A549 (cell line): Measurements from ENCODE around the gene MEIKIN. TPM values are rescaled to one million over a fixed set of nuclear protein-coding genes. Genes with fewer than 3 reads are reported as not detected.

Experiments used
- ATAC-seq, 2 experiments: fragments of 200-7000 bp in 1 of 2; fragments of >200 bp in 1 of 2; cut with Nextera tagmentation in 1 of 2; cut with Tn5 transposase in 1 of 2; 3 replicates each; pipeline versions ENCODE4 v1.8.0 to v1.9.1; 2018 to 2020; ENCODE audit warnings: mild to moderate bottlenecking in 1 of 2, moderate library complexity in 1 of 2
- CTCF ChIA-PET: fragments of 300-600 bp; sonication (Branson Sonifier 250); formaldehyde crosslinking; extraction: SDS; loops from one replicate; lab custom pipeline; 2021; ENCODE audit warnings: antibody characterized with exemption, inconsistent platforms; lab: Yijun Ruan, JAX
- POLR2A ChIA-PET: fragments of 350-600 bp; formaldehyde crosslinking; extraction: SDS; loops from one replicate; lab custom pipeline; 2021; ENCODE audit warnings: antibody characterized with exemption, inconsistent platforms; lab: Yijun Ruan, JAX
- DNase-seq, 2 experiments: peaks; one replicate each; pipeline versions ENCODE4 v3.0.0 to v3.0.0-alpha.2; 2011 to 2016; ENCODE audit warnings: low read depth in 1 of 2, low spot score in 1 of 2
- FAIRE-seq: peaks from 2 replicates; lab custom pipeline; 2011; peaks lifted over from hg19 to GRCh38; lab: Jason Lieb, UNC
- H3K27ac ChIP-seq, 2 experiments: fragments of >200 bp; sonication (Bioruptor Twin); formaldehyde crosslinking; 3 replicates each; pipeline ENCODE4 v1.5.1; 2016 to 2017
- H3K4me1 ChIP-seq: fragments of >200 bp; sonication (Bioruptor Twin); formaldehyde crosslinking; 3 replicates; pipeline ENCODE4 v1.6.1; 2016
- H3K4me2 ChIP-seq: fragments of >200 bp; sonication (Bioruptor Twin); formaldehyde crosslinking; 3 replicates; pipeline ENCODE4 v1.6.1; 2016
- H3K4me3 ChIP-seq: fragments of >200 bp; sonication (Bioruptor Twin); formaldehyde crosslinking; 3 replicates; pipeline ENCODE4 v1.5.1; 2016
- H3K9me3 ChIP-seq: fragments of >200 bp; sonication (Bioruptor Twin); formaldehyde crosslinking; 3 replicates; pipeline ENCODE4 v1.6.1; 2016
- BHLHE40 ChIP-seq: IDR thresholded peaks from 2 replicates; pipeline ENCODE4 v1.6.1; 2012; ENCODE audit warnings: low read depth, low read length, inconsistent platforms
- CBX2 ChIP-seq: fragments of 200-600 bp; sonication (generic); IDR thresholded peaks from 2 replicates; pipeline ENCODE4 v1.6.1; 2016; ENCODE audit warnings: low read depth, mild to moderate bottlenecking, borderline replicate concordance
- CBX8 ChIP-seq: fragments of 200-600 bp; sonication (generic); IDR thresholded peaks from 2 replicates; pipeline ENCODE4 v1.6.1; 2016
- CEBPB ChIP-seq, 2 experiments: fragments of >200 bp in 1 of 2; sonication (Bioruptor Twin) in 1 of 2; formaldehyde crosslinking in 1 of 2; IDR thresholded peaks; 2 replicates each; pipeline ENCODE4 v1.6.1; 2012 to 2016
- EHF ChIP-seq: fragments of 250-450 bp; sonication (Bioruptor Pico); IDR thresholded peaks from 2 replicates; pipeline ENCODE4 v1.5.0; 2020; ENCODE audit warnings: mild to moderate bottlenecking
- FOSL2 ChIP-seq, 2 experiments: fragments of 450-650 bp in 1 of 2; fragments of >200 bp in 1 of 2; sonication (Bioruptor Twin) in 1 of 2; formaldehyde crosslinking; IDR thresholded peaks; 2 replicates each; pipeline versions ENCODE4 v1.5.0 to v1.6.1; 2016 to 2020; ENCODE audit warnings: mild to moderate bottlenecking in 1 of 2, moderate library complexity in 1 of 2
- HEYL ChIP-seq: fragments of 250-450 bp; sonication (Bioruptor Pico); IDR thresholded peaks from 2 replicates; pipeline ENCODE4 v1.8.0; 2021; ENCODE audit warnings: mild to moderate bottlenecking, moderate library complexity
- HOXA7 ChIP-seq: fragments of 250-450 bp; sonication (Bioruptor Pico); IDR thresholded peaks from 2 replicates; pipeline ENCODE4 v1.5.0; 2020; ENCODE audit warnings: mild to moderate bottlenecking, moderate library complexity
- HOXB13 ChIP-seq: fragments of 250-450 bp; sonication (Bioruptor Pico); IDR thresholded peaks from 2 replicates; pipeline ENCODE4 v1.5.0; 2020; ENCODE audit warnings: low read depth, mild to moderate bottlenecking, moderate library complexity
- MAFK ChIP-seq: fragments of 450-650 bp; IDR thresholded peaks from 2 replicates; pipeline ENCODE4 v1.6.1; 2014; ENCODE audit not compliant: partially characterized antibody
- PHF8 ChIP-seq: fragments of 200-600 bp; sonication (generic); IDR thresholded peaks from 2 replicates; pipeline ENCODE4 v1.6.1; 2016; ENCODE audit warnings: low read depth, mild to moderate bottlenecking, antibody characterized with exemption, moderate library complexity, borderline replicate concordance
- RAD21 ChIP-seq, 2 experiments: fragments of >200 bp in 1 of 2; sonication (Bioruptor Twin) in 1 of 2; formaldehyde crosslinking in 1 of 2; IDR thresholded peaks in 1 of 2; conservative IDR thresholded peaks in 1 of 2; 2 replicates in 1 of 2; 3 replicates in 1 of 2; pipeline ENCODE4 v1.6.1; 2012 to 2018; ENCODE audit warnings: inconsistent platforms in 1 of 2
- RCOR1 ChIP-seq: fragments of 150-350 bp; IDR thresholded peaks from 2 replicates; pipeline ENCODE4 v1.6.1; 2014; ENCODE audit warnings: antibody characterized with exemption, low read length, low read depth
- REST ChIP-seq: fragments of 200-600 bp; sonication (generic); IDR thresholded peaks from 2 replicates; pipeline ENCODE4 v1.6.1; 2016; ENCODE audit warnings: antibody characterized with exemption, mild to moderate bottlenecking, moderate library complexity
- RNF2 ChIP-seq: fragments of 200-600 bp; sonication (generic); IDR thresholded peaks from 2 replicates; pipeline ENCODE4 v1.6.1; 2016; ENCODE audit warnings: low read depth, mild to moderate bottlenecking, antibody characterized with exemption, moderate library complexity, borderline replicate concordance
- SREBF2 ChIP-seq: fragments of 450-650 bp; IDR thresholded peaks from 2 replicates; pipeline ENCODE4 v1.6.1; 2014; ENCODE audit warnings: mild to moderate bottlenecking, moderate library complexity
- TP53 ChIP-seq: fragments of 250-450 bp; sonication (Bioruptor Pico); IDR thresholded peaks from 2 replicates; pipeline ENCODE4 v1.5.0; 2021; ENCODE audit warnings: mild to moderate bottlenecking, moderate library complexity
- ZFP36 ChIP-seq: fragments of 450-650 bp; IDR thresholded peaks from 2 replicates; pipeline ENCODE4 v1.6.1; 2014; ENCODE audit warnings: borderline replicate concordance; ENCODE audit not compliant: partially characterized antibody
- WGBS: methylation state at CpG from one replicate; pipeline ENCODE4 v1.1.6; 2017; ENCODE audit errors: missing lambda C conversion rate; 5-methylcytosine and 5-hydroxymethylcytosine counted together
- polyA plus RNA-seq, 4 experiments: library from polyadenylated mRNA; depleted of rRNA in 3 of 4; stranded (reverse); fragments of >200 nt; fragmentation: RNase III in 1 of 4; extraction: RNeasy Plus Mini Kit Qiagen cat#74134 plus additional on column Dnase treatment in 1 of 4; gene quantifications; 2 replicates in 3 of 4; 3 replicates in 1 of 4; pipeline ENCODE4 v1.2.3, GENCODE V29; 2011 to 2017
- TF ChIP-seq, protein P1 (sequence below): fragments of 250-450 bp; sonication (Bioruptor Pico); IDR thresholded peaks from 2 replicates; pipeline ENCODE4 v1.5.0; 2021; ENCODE audit warnings: mild to moderate bottlenecking, moderate library complexity, borderline replicate concordance
- TF ChIP-seq, protein P2 (sequence below): fragments of 150-350 bp; IDR thresholded peaks from 2 replicates; pipeline ENCODE4 v1.6.1; 2014; ENCODE audit warnings: low read depth, mild to moderate bottlenecking, low read length

Gene MEIKIN
- polyA plus RNA-seq, 2 of the 4 experiments (the other 2 are of a cell fraction), result not detected

- CTCF ChIA-PET, result no interaction called here
- Histone ChIP-seq H3K4me3 (no peak overlapping the region), H3K27ac (no peak overlapping the region), H3K9me3 (peaks cover 14% of the 10 kb centered on the region), H3K4me1 (no peaks in the 10 kb centered on the region), H3K4me2 (no peak overlapping the region)
- TF ChIP-seq HOXB13 (CRISPR knock-in tag) (no peak), SREBF2 (no peak), CEBPB (IDR thresholded peaks at IDR 0.05) (no peak), RNF2 (no peak), PHF8 (no peak), RAD21 (conservative IDR thresholded peaks at IDR 0.05 in 1 of 2, IDR thresholded peaks at IDR 0.05 in 1 of 2) (no peak), CBX2 (no peak)
- no peak for DNase-seq
- POLR2A ChIA-PET, result no interaction called here
- 15% methylated on average over 3 of the region's 3 CpGs for WGBS
- ATAC-seq, result no peak
- FAIRE-seq, result no peak
These were observed 19.3 kb downstream of the MEIKIN start for GRCh38 chr5:131926168-131926567.

DNA sequence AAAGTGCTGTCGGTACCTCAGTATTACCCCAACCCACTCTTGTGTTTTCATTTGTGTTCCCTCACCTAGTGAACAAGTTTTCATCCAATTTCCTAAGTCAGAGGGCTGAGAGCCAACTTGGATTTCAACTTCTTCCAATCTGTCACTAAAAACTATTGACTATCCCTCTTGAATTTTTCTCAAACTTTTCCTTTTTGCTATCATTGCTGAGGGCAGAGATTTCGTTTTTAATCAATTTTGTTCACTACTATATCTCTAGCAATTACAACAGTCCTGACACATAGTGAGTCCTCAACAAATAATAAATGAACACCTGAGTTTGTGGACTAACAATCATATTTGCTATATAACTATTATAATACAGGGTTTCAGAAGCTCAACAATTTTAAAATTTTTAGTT, 29.0 kb downstream of the MEIKIN start:
- TF ChIP-seq RNF2 (peak; percentile 98), ZFP36 (peak; percentile 14), CBX8 (peak; percentile 99), HOXA7 (no peak), BHLHE40 (no peak), EHF (no peak)
- POLR2A ChIA-PET, result no interaction called here
- CTCF ChIA-PET, result no interaction called here
- Histone ChIP-seq H3K9me3 (peaks cover 3% of the 10 kb centered on the region; the same call in 1 of the 3 replicates), H3K4me3 (no peak overlapping the region), H3K4me2 (no peak overlapping the region), H3K4me1 (no peaks in the 10 kb centered on the region), H3K27ac (no peak overlapping the region)
- no peak for ATAC-seq
- FAIRE-seq, result no peak
- WGBS, result 4% methylated on average over 2 of the region's 2 CpGs
- no peak for DNase-seq

GRCh38 chr5:131914472-131914871, 31.0 kb downstream of the MEIKIN start:
- ChIA-PET CTCF (interaction anchor here (0.7 kb wide), 1 partner anchor 1377 kb away, joined by 3 read pairs; no protein-coding TSS in a partner anchor), POLR2A (no interaction called here)
- peaks cover 3% of the 10 kb centered on the region; the same call in 1 of the 3 replicates for H3K9me3 ChIP-seq
- no peak overlapping the region for H3K4me2 ChIP-seq
- no peak overlapping the region for H3K27ac ChIP-seq
- no peak for FAIRE-seq
- DNase-seq, result no peak
- no peaks in the 10 kb centered on the region for H3K4me1 ChIP-seq
- TF ChIP-seq TP53 (no peak), HOXB13 (CRISPR knock-in tag) (no peak), REST (no peak), FOSL2 (IDR thresholded peaks at IDR 0.05) (no peak), FOSL2 (CRISPR knock-in tag; IDR thresholded peaks at IDR 0.05) (no peak), RCOR1 (no peak), HEYL (CRISPR knock-in tag) (no peak), MAFK (no peak)
- TF ChIP-seq, protein P1, sequence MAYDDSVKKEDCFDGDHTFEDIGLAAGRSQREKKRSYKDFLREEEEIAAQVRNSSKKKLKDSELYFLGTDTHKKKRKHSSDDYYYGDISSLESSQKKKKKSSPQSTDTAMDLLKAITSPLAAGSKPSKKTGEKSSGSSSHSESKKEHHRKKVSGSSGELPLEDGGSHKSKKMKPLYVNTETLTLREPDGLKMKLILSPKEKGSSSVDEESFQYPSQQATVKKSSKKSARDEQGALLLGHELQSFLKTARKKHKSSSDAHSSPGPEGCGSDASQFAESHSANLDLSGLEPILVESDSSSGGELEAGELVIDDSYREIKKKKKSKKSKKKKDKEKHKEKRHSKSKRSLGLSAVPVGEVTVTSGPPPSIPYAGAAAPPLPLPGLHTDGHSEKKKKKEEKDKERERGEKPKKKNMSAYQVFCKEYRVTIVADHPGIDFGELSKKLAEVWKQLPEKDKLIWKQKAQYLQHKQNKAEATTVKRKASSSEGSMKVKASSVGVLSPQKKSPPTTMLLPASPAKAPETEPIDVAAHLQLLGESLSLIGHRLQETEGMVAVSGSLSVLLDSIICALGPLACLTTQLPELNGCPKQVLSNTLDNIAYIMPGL, result no peak
- TF ChIP-seq, protein P2, sequence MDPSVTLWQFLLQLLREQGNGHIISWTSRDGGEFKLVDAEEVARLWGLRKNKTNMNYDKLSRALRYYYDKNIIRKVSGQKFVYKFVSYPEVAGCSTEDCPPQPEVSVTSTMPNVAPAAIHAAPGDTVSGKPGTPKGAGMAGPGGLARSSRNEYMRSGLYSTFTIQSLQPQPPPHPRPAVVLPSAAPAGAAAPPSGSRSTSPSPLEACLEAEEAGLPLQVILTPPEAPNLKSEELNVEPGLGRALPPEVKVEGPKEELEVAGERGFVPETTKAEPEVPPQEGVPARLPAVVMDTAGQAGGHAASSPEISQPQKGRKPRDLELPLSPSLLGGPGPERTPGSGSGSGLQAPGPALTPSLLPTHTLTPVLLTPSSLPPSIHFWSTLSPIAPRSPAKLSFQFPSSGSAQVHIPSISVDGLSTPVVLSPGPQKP, result no peak
- no peak overlapping the region for H3K4me3 ChIP-seq
- no peak for ATAC-seq
